C4-2B (cell line): ENCODE measurements around the gene GAK.

Experiments used
- CTCF ChIP-seq: fragments of 450-650 bp; conservative IDR thresholded peaks from 2 replicates; pipeline ENCODE4 v1.5.1; 2017; ENCODE audit warnings: mild to moderate bottlenecking
- ZFX ChIP-seq: fragments of 450-650 bp; IDR thresholded peaks from 2 replicates; pipeline ENCODE4 v1.6.1; 2017

GRCh38 chr4:978957-979701 is 47.0 kb upstream of the GAK start:
- TF ChIP-seq CTCF = no peak
- no peak for TF ChIP-seq ZFX
